A673 (cell line): ENCODE results near the gene MIPOL1. TPM values are rescaled to one million over a fixed set of nuclear protein-coding genes. Genes with fewer than 3 reads are reported as not detected.
"Not testable (repeated sequence)": the region's sequence is repeated elsewhere in the genome, so short reads cannot be mapped to it uniquely, and the experiment has no call there.

Experiments
- BruUV-seq: library from RNA; stranded (reverse); fragments of 400-500 nt; replicated peaks from 2 replicates; lab custom pipeline; 2021; lab: Mats Ljungman, UMichigan
- CTCF ChIA-PET: fragments of 300-600 bp; sonication (Branson Sonifier 250); formaldehyde crosslinking; loops from one replicate; lab custom pipeline; 2022; ENCODE audit warnings: antibody characterized with exemption; lab: Charles Lee
- POLR2A ChIA-PET: fragments of 300-600 bp; sonication (Branson Sonifier 250); formaldehyde crosslinking; loops from one replicate; lab custom pipeline; 2022; ENCODE audit warnings: antibody characterized with exemption; ENCODE audit not compliant: low non-redundant PET; lab: Charles Lee
- DNase-seq: peaks from one replicate; pipeline ENCODE4 v3.0.0-alpha.2; 2015; ENCODE audit warnings: low spot score
- H3K27ac ChIP-seq: fragments of 200-600 bp; sonication (generic); 2 replicates; pipeline ENCODE4 v1.5.1; 2016; ENCODE audit warnings: mixed run types, low read depth, mild to moderate bottlenecking, mixed read lengths, antibody characterized with exemption, low read length; ENCODE audit not compliant: poor library complexity, severe bottlenecking
- H3K27me3 ChIP-seq: fragments of 200-600 bp; sonication (generic); replicated peaks from 2 replicates; pipeline ENCODE4 v1.6.1; 2017; ENCODE audit warnings: mixed run types, low read depth, mild to moderate bottlenecking, mixed read lengths, antibody characterized with exemption, low read length; ENCODE audit not compliant: insufficient read depth, poor library complexity
- H3K36me3 ChIP-seq: fragments of 200-600 bp; sonication (generic); 2 replicates; pipeline ENCODE4 v1.6.1; 2016; ENCODE audit warnings: mixed run types, mild to moderate bottlenecking, mixed read lengths, antibody characterized with exemption, low read length; ENCODE audit not compliant: insufficient read depth, poor library complexity, severe bottlenecking
- H3K4me1 ChIP-seq: fragments of 200-600 bp; sonication (generic); 2 replicates; pipeline ENCODE4 v1.6.1; 2017; ENCODE audit warnings: mixed run types, mild to moderate bottlenecking, mixed read lengths, antibody characterized with exemption, low read length; ENCODE audit not compliant: insufficient read depth, poor library complexity, severe bottlenecking
- H3K4me3 ChIP-seq: fragments of 200-600 bp; sonication (generic); 2 replicates; pipeline ENCODE4 v1.5.1; 2016; ENCODE audit warnings: low read depth, mixed run types, mild to moderate bottlenecking, mixed read lengths, low read length; ENCODE audit not compliant: poor library complexity, severe bottlenecking
- H3K9me3 ChIP-seq: fragments of 200-600 bp; sonication (generic); 2 replicates; pipeline ENCODE4 v1.6.1; 2016; ENCODE audit warnings: mixed run types, low read depth, mild to moderate bottlenecking, mixed read lengths, antibody characterized with exemption, low read length; ENCODE audit not compliant: poor library complexity, severe bottlenecking
- EZH2 ChIP-seq: fragments of 200-600 bp; sonication (generic); IDR thresholded peaks from 2 replicates; pipeline ENCODE4 v1.6.1; 2017; ENCODE audit warnings: borderline replicate concordance, low read depth, mild to moderate bottlenecking, mixed read lengths, antibody characterized with exemption, low read length; ENCODE audit not compliant: poor library complexity, severe bottlenecking
- intact Hi-C: fragments of 100-400 bp; cut with micrococcal nuclease; formaldehyde crosslinking; loops from one replicate; pipeline ENCODE4 v1.10.0; 2022; ENCODE audit not compliant: unreplicated experiment
- total RNA-seq: library from RNA; stranded (reverse); gene quantifications from 2 replicates; pipeline ENCODE4 v1.2.3, GENCODE V29; 2021
- TF ChIP-seq, protein P1 (sequence below): fragments of 300-800, 200-600 bp; sonication (generic); conservative IDR thresholded peaks from 2 replicates; pipeline ENCODE4 v1.5.1; 2017; ENCODE audit warnings: low read depth, mild to moderate bottlenecking, antibody characterized with exemption, low read length, moderate library complexity, mixed read lengths

Gene MIPOL1
- total RNA-seq, 1 experiment from 2014 or later, result 15.0 TPM

DNA sequence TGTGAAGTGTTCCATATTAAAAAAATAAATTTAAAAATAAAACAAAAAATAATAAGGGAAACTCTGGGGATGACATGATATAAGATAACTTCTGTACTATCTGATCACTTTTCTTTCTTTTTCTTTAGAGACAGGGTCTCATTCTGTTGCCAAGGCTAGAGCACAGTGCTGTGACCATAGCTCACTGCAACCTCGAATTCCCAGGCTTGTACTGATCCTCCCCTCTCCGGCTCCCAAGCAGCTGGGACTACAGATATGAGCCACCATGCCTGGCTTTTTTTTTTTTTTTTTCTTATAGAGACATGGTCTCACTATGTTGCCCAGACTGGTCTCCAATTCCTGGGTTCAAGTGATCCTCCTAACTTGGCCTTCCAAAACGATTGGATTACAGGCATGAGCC, 10.4 kb upstream of the MIPOL1 start:
- TF ChIP-seq, protein P1, sequence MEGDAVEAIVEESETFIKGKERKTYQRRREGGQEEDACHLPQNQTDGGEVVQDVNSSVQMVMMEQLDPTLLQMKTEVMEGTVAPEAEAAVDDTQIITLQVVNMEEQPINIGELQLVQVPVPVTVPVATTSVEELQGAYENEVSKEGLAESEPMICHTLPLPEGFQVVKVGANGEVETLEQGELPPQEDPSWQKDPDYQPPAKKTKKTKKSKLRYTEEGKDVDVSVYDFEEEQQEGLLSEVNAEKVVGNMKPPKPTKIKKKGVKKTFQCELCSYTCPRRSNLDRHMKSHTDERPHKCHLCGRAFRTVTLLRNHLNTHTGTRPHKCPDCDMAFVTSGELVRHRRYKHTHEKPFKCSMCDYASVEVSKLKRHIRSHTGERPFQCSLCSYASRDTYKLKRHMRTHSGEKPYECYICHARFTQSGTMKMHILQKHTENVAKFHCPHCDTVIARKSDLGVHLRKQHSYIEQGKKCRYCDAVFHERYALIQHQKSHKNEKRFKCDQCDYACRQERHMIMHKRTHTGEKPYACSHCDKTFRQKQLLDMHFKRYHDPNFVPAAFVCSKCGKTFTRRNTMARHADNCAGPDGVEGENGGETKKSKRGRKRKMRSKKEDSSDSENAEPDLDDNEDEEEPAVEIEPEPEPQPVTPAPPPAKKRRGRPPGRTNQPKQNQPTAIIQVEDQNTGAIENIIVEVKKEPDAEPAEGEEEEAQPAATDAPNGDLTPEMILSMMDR, result no peak
- TF ChIP-seq EZH2, result no peak
- H3K4me3 ChIP-seq, result no peak overlapping the region
- H3K27ac ChIP-seq, result no peak overlapping the region
- no peaks in the 10 kb centered on the region for H3K27me3 ChIP-seq
- H3K9me3 ChIP-seq, result no peaks in the 10 kb centered on the region
- intact Hi-C loops, result no loop called here
- H3K36me3 ChIP-seq, result no peaks in the 10 kb centered on the region
- no peaks in the 10 kb centered on the region for H3K4me1 ChIP-seq
- BruUV-seq, result no TSS peak
- DNase-seq, result no peak
- POLR2A ChIA-PET, result interaction anchor here (0.7 kb wide), 1 partner anchor 1158 kb away, joined by 3 read pairs; no protein-coding TSS in a partner anchor
- CTCF ChIA-PET, result no interaction called here

DNA sequence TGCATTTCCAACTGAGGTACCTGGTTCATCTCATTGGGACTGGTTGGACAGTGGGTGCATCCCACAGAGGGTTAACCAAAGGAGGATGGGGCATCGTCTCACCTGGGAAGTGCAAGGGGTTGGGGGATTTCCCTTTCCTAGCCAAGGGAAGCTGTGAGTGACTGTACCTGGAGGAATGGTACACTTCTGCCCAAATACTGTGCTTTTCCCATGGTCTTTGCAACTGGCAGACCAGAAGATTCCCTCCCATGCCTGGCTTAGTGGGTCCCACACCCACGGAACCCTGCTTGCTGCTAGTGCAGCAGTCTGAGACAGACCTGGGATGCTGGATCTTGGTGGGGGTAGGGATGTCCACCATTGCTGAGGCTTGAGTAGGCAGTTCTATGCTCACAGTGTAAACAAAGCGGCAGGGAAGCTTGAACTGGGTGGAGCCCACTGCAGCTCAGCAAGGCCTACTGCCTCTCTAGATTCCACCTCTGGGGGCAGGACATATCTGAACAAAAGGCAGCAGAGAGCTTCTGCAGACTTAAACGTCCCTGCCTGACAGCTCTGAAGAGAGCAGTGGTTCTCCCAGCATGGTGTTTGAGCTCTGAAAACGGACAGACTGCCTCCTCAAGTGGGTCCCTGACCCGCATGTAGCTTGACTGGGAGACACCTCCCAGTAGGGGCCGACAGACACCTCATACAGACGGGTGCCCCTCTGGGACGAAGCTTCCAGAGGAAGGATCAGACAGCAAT, 9.7 kb upstream of the MIPOL1 start:
- intact Hi-C loops, H3K36me3 ChIP-seq, BruUV-seq, H3K4me3 ChIP-seq, H3K9me3 ChIP-seq, DNase-seq, CTCF ChIA-PET, H3K4me1 ChIP-seq, H3K27me3 ChIP-seq, H3K27ac ChIP-seq: not testable (repeated sequence)
- POLR2A ChIA-PET, result interaction anchor here (0.7 kb wide), 1 partner anchor 1158 kb away, joined by 3 read pairs; no protein-coding TSS in a partner anchor

DNA sequence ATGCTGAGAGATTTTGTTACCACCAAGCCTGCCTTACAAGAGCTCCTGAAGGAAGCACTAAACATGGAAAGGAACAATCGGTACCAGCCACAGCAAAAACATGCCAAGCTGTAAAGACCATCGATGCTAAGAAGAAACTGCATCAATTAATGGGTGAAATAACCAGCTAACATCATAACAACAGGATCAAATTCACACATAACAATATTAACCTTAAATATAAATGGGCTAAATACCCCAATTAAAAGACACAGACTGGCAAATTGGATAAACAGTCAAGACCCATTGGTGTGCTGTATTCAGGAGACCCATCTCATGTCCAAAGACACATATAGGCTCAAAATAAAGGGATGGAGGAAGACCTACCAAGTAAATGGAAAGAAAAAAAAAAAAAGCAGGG, 8.0 kb upstream of the MIPOL1 start:
- DNase-seq, H3K27ac ChIP-seq, intact Hi-C loops, H3K4me3 ChIP-seq, H3K27me3 ChIP-seq, POLR2A ChIA-PET, H3K9me3 ChIP-seq, H3K4me1 ChIP-seq, BruUV-seq, H3K36me3 ChIP-seq, CTCF ChIA-PET: not testable (repeated sequence)

DNA sequence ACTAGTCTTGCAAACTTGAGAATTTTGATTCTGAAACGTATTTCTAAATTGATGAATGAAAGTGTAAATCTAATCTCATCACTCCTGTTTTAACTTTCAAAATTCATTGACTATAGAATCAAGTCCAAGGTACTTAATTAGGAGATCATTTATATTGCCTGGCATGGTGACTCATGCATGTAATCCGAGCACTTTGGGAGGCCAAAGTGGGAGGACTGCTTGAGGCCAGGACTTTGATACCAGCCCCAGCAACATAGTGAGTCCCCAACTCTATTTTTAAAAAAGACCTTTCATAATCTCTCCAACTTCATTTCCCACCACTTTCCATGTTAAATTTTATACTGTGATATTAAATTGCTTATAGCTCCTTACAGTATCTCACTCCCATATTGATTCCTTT, 3.0 kb upstream of the MIPOL1 start:
- CTCF ChIA-PET, result no interaction called here
- Histone ChIP-seq H3K4me1 (peaks cover 12% of the 10 kb centered on the region), H3K27me3 (no peaks in the 10 kb centered on the region), H3K36me3 (no peaks in the 10 kb centered on the region), H3K4me3 (no peak overlapping the region), H3K27ac (no peak overlapping the region), H3K9me3 (no peaks in the 10 kb centered on the region)
- DNase-seq, result no peak
- TF ChIP-seq EZH2, result no peak
- TF ChIP-seq, protein P1, result no peak
- POLR2A ChIA-PET, result no interaction called here
- intact Hi-C loops, result no loop called here
- no TSS peak for BruUV-seq
